KBM-7 (cell line): ENCODE measurements around the gene ANXA6.

Source experiments
- DNase-seq: peaks from one replicate; pipeline ENCODE4 v3.0.0-alpha.2; 2015
- in situ Hi-C: fragments of 300-500 bp; cut with MboI; formaldehyde crosslinking; loops from 2 replicates; pipeline ENCODE4 v1.14.3; 2020; ENCODE audit warnings: low sequenced_read_pairs, low pct_unique_long_range_greater_than_20kb, mixed read lengths

ANXA6 gene

DNA sequence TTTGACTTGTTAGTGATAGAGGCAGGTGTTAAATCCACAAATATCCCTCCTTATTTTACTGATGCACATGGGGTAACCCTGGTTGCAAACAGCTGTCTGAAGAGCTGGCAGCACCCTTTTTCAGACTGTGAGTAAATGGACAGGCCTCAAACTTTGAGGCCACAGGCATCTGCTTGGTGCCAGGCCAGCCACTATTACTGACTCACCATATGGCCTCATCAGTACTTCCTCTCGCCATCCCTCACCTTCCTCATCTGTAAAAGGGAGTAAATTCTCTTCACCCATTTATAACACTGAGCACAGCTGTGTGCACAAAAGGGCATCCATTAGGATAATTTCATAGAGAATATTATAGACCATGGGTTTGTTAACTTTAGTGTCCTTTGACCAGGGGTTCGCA, 64.8 kb downstream of the ANXA6 start:
- DNase-seq, result peak; percentile 39

GRCh38 chr5:151089726-151090125, 67.9 kb downstream of the ANXA6 start:
- no peak for DNase-seq
- in situ Hi-C loops, result no loop called here

More for the DNA sequence above, 64.8 kb downstream of the ANXA6 start:
- in situ Hi-C loops, result no loop called here

GRCh38 chr5:151088986-151089385, 68.6 kb downstream of the ANXA6 start:
- no peak for DNase-seq
- in situ Hi-C loops, result no loop called here

DNA sequence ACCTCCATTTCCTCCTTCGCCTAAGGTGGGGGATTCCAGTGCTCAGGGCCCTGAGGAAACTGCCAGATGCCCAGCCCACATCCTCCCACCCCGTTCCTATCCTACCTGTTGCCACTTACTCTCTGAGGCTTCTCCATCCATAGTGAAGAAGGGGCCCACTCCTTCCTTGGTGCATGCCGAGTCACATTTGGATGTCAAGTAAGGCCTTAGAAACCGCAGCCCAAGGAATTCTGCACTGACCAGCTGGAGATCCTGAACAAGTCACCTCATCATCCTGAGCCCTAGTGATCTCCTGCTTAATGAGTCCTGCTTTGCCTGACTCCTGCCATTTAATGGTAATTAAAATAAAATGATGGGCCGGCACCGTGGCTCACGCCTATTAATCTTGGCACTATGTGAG, 70.1 kb downstream of the ANXA6 start:
- no peak for DNase-seq
- in situ Hi-C loops, result no loop called here

DNA sequence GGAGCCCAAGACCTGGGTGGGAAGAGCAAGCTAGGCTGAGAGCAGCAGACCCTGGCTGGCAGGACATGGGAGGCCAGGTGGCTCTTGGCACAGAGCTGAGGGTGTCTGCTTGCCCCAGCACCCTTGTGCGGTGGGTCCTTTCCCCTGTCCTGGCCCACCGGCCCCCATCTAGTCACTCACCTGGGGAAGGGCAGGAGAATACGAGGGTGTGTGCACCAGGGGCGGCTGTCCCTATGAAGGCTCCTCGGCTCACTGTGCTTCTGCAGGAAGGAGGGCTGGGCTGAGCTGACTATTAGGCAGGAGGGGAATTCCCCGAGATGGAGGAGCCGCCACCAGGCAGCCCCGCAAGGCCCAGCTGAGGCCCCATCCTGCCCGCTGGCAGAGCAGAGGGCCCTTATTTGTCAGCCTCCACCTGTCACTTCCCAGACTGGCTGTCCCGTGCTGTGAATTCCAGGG, 70.6 kb downstream of the ANXA6 start:
- in situ Hi-C loops, result no loop called here

DNA sequence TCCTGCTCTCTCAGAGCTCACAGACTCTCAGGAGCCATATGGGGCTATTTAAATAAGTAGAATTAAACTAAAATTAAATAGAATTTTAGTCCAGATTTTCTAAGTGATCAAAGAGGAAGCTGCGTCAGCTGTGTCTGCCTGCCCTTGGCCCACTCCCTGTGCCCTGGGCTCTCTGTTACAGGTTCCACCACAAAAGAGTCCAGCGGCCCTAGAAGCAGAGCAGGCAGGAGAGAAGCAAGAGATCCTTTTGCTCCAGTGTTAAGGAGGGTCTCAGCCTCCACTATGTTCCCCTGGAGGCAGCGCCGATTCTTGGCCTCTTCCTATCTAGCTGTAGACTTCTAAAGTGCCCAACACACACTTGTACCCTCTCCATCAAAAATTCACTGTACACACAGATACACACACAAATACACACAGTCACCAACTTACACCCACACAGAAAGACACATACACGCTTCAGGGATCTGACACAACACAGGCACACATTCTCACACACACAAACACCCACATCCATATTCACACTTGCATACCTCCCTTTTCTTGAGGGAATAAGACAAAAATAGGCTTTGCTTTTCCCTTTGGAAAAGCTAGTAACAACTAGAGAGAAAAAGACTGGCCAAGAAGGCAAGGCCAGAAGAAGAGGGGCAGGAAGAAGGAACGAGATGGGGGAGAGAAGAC, 71.2 kb downstream of the ANXA6 start:
- in situ Hi-C loops, result no loop called here
- DNase-seq, result no peak

More for the DNA sequence above, 70.6 kb downstream of the ANXA6 start:
- DNase-seq, result no peak

- in situ Hi-C loops, result no loop called here
- no peak for DNase-seq
Measured at GRCh38 chr5:151085517-151086041, 72.0 kb downstream of the ANXA6 start.

DNA sequence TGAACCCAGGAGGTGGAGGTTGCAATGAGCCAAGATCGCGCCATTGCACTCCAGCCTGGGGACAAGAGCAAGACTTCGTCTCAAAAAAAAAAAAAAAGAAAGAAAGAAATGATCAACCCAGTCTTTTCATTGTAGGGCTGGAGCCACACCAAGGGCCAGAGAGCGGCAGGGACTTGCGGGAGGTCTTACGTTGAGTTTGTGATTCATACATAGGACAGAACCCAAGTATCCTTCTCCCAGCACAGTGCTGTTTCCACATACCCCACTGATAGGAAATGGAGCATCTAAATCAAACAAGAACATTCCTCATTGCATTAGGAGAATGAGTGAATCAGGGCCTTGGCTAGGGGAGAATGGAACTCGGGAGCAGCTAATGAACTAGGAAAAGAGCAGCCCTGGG, 73.2 kb downstream of the ANXA6 start:
- DNase-seq, result no peak
- in situ Hi-C loops, result no loop called here

DNA sequence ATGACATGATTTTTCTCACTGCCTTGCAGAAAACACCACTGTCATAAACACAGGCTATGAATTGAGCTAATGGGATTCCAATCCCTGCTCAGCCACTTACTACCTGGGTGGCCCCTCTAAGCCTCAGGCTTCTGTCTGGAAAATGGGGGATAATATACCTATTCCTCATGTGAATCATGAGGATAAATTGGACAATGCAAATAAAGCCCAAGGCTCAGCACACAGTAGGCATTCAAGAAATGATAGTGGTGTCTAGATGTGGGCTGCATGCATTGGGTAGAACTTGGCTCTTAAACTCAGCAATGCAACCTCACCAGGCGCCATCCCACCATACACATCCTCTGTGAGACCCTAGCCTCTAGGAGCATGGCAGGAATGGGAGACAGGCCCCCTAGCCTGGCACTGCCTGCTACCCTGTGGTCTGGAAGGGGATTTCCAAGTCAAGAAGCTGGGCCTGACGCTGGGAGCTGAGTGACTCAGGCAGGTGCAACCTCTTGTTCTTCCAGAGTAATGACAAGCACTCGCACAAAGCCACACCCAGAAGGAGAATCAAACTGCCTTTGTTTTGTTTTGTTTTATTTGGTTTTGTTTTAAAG, 74.4 kb downstream of the ANXA6 start:
- DNase-seq, result no peak
- in situ Hi-C loops, result no loop called here

- DNase-seq, result no peak
- in situ Hi-C loops, result no loop called here
Measured at GRCh38 chr5:151082282-151082902, 75.2 kb downstream of the ANXA6 start.

GRCh38 chr5:151081431-151082281, 75.9 kb downstream of the ANXA6 start:
- no peak for DNase-seq
- in situ Hi-C loops, result no loop called here

- DNase-seq, result peak; percentile 94
- in situ Hi-C loops, result no loop called here
Measured at GRCh38 chr5:151080613-151081430, 76.8 kb downstream of the ANXA6 start, which contains the start of gene TNIP1. Gene TNIP1, minus strand, starts transcription at chr5:151081034. Its CDS starts 15,939 bp downstream, at chr5:151065095.

- in situ Hi-C loops, result no loop called here
- DNase-seq, result no peak
Measured at GRCh38 chr5:151079838-151080612, 77.6 kb downstream of the ANXA6 start.

- in situ Hi-C loops, result no loop called here
Measured at GRCh38 chr5:151078490-151079262, 78.9 kb downstream of the ANXA6 start.

GRCh38 chr5:151077967-151078366, 79.6 kb downstream of the ANXA6 start:
- no peak for DNase-seq
- in situ Hi-C loops, result no loop called here

More at GRCh38 chr5:151078490-151079262, 78.9 kb downstream of the ANXA6 start:
- no peak for DNase-seq

- in situ Hi-C loops, result no loop called here
- DNase-seq, result no peak
Measured at GRCh38 chr5:151077419-151077818, 80.2 kb downstream of the ANXA6 start.

- in situ Hi-C loops, result no loop called here
- no peak for DNase-seq
Measured at GRCh38 chr5:151076616-151077015, 81.0 kb downstream of the ANXA6 start.
